ENCODE results near the gene ZNF839.
"Not testable (repeated sequence)": the region's sequence is repeated elsewhere in the genome, so short reads cannot be mapped to it uniquely, and the experiment has no call there.

ZNF839 gene

GRCh38 chr14:102346645-102347044 lies 27.1 kb downstream of the ZNF839 start:
- H3K4me3 Mint-ChIP-seq = no peak overlapping the region
- H3K27me3 Mint-ChIP-seq = no peaks in the 10 kb centered on the region
- H3K4me1 Mint-ChIP-seq = no peaks in the 10 kb centered on the region
- no peaks in the 10 kb centered on the region for H3K9me3 Mint-ChIP-seq
- DNase-seq (no peak), ATAC-seq (no peak)
- H3K27ac Mint-ChIP-seq = no peak overlapping the region

GRCh38 chr14:102348376-102348775 lies 28.8 kb downstream of the ZNF839 start:
- Mint-ChIP-seq H3K4me3 (no peak overlapping the region), H3K9me3 (no peaks in the 10 kb centered on the region), H3K27me3 (no peaks in the 10 kb centered on the region), H3K27ac (peak overlapping the region; percentile 16 to 35), H3K4me1 (peaks cover 6% of the 10 kb centered on the region)
- no peak for ATAC-seq
- no peak for DNase-seq

GRCh38 chr14:102351023-102351422 lies 31.5 kb downstream of the ZNF839 start:
- ATAC-seq (no peak), DNase-seq (no peak)
- Mint-ChIP-seq H3K27ac (no peak overlapping the region), H3K4me1 (peaks cover 8% of the 10 kb centered on the region), H3K4me3 (no peak overlapping the region), H3K27me3 (no peaks in the 10 kb centered on the region), H3K9me3 (no peaks in the 10 kb centered on the region)

- H3K9me3 Mint-ChIP-seq, H3K27me3 Mint-ChIP-seq, ATAC-seq, DNase-seq, H3K4me1 Mint-ChIP-seq, H3K27ac Mint-ChIP-seq, H3K4me3 Mint-ChIP-seq: not testable (repeated sequence)
Measured at GRCh38 chr14:102351593-102351992, 32.0 kb downstream of the ZNF839 start.

- Mint-ChIP-seq H3K9me3 (no peaks in the 10 kb centered on the region), H3K27ac (no peak overlapping the region), H3K4me1 (peaks cover 8% of the 10 kb centered on the region), H3K27me3 (no peaks in the 10 kb centered on the region), H3K4me3 (no peak overlapping the region)
- no peak for ATAC-seq
- no peak for DNase-seq
Measured at GRCh38 chr14:102352213-102352612, 32.7 kb downstream of the ZNF839 start.

GRCh38 chr14:102353126-102353619 lies 33.6 kb downstream of the ZNF839 start:
- Mint-ChIP-seq H3K4me1 (peaks cover 12% of the 10 kb centered on the region), H3K9me3 (no peaks in the 10 kb centered on the region), H3K27me3 (no peaks in the 10 kb centered on the region), H3K4me3 (no peak overlapping the region), H3K27ac (peak overlapping the region; percentile 40 to 54)
- DNase-seq (no peak), ATAC-seq (no peak)

GRCh38 chr14:102356280-102356679 lies 36.7 kb downstream of the ZNF839 start:
- Mint-ChIP-seq H3K9me3 (no peaks in the 10 kb centered on the region), H3K27me3 (no peaks in the 10 kb centered on the region), H3K27ac (no peak overlapping the region), H3K4me1 (peaks cover 29% of the 10 kb centered on the region), H3K4me3 (no peak overlapping the region)
- DNase-seq (no peak), ATAC-seq (no peak)

GRCh38 chr14:102359341-102359740 lies 39.8 kb downstream of the ZNF839 start:
- no peaks in the 10 kb centered on the region for H3K27me3 Mint-ChIP-seq
- H3K9me3 Mint-ChIP-seq = no peaks in the 10 kb centered on the region
- no peak for ATAC-seq

GRCh38 chr14:102360388-102360787 lies 40.8 kb downstream of the ZNF839 start:
- ATAC-seq = no peak

More at GRCh38 chr14:102359341-102359740, 39.8 kb downstream of the ZNF839 start:
- Mint-ChIP-seq H3K27ac (no peak overlapping the region), H3K4me3 (no peak overlapping the region), H3K4me1 (peaks cover 29% of the 10 kb centered on the region)
- no peak for DNase-seq

GRCh38 chr14:102362084-102362483 lies 42.5 kb downstream of the ZNF839 start:
- H3K4me3 Mint-ChIP-seq = peak overlapping the region; percentile 89 to 91
- ATAC-seq = peak; percentile 88
- H3K9me3 Mint-ChIP-seq = no peaks in the 10 kb centered on the region
- H3K4me1 Mint-ChIP-seq = peaks cover 34% of the 10 kb centered on the region
- no peaks in the 10 kb centered on the region for H3K27me3 Mint-ChIP-seq
- peak overlapping the region; percentile 94 to 96 for H3K27ac Mint-ChIP-seq
- DNase-seq = peak; percentile 38 to 69

More at GRCh38 chr14:102360388-102360787, 40.8 kb downstream of the ZNF839 start:
- peaks cover 29% of the 10 kb centered on the region for H3K4me1 Mint-ChIP-seq
- H3K4me3 Mint-ChIP-seq = no peak overlapping the region
- no peak for DNase-seq
- no peak overlapping the region for H3K27ac Mint-ChIP-seq
- no peaks in the 10 kb centered on the region for H3K9me3 Mint-ChIP-seq
- H3K27me3 Mint-ChIP-seq = no peaks in the 10 kb centered on the region

- ATAC-seq (peak; percentile 89), DNase-seq (peak; percentile 90 to 94)
- Mint-ChIP-seq H3K27me3 (no peaks in the 10 kb centered on the region), H3K4me1 (peaks cover 40% of the 10 kb centered on the region), H3K4me3 (peak within 1 kb of the TSS; percentile 89 to 91), H3K9me3 (no peaks in the 10 kb centered on the region), H3K27ac (peak within 1 kb of the TSS; percentile 94 to 96)
Measured at GRCh38 chr14:102362545-102363181, 43.1 kb downstream of the ZNF839 start, which contains the start of the genes CINP and TECPR2. Gene CINP (minus strand): TSS chr14:102362890. CDS start chr14:102362851, 39 bp downstream. Gene TECPR2 (plus strand): TSS chr14:102362941. CDS start chr14:102376722, 13,781 bp downstream.

GRCh38 chr14:102363182-102363943 lies 43.8 kb downstream of the ZNF839 start:
- peaks cover 42% of the 10 kb centered on the region for H3K4me1 Mint-ChIP-seq
- peak; percentile 42 for ATAC-seq
- H3K27ac Mint-ChIP-seq = peak overlapping the region; percentile 76 to 77
- DNase-seq = peak; percentile 40 to 44
- H3K4me3 Mint-ChIP-seq = no peak overlapping the region
- H3K27me3 Mint-ChIP-seq = no peaks in the 10 kb centered on the region
- H3K9me3 Mint-ChIP-seq = no peaks in the 10 kb centered on the region

GRCh38 chr14:102370305-102370809 lies 50.8 kb downstream of the ZNF839 start:
- H3K27ac Mint-ChIP-seq = peak overlapping the region in 1 of 2 donors; percentile 37
- H3K4me3 Mint-ChIP-seq = no peak overlapping the region
- no peaks in the 10 kb centered on the region for H3K9me3 Mint-ChIP-seq
- ATAC-seq (no peak), DNase-seq (no peak)
- no peaks in the 10 kb centered on the region for H3K27me3 Mint-ChIP-seq
- H3K4me1 Mint-ChIP-seq = peaks cover 53% of the 10 kb centered on the region

- DNase-seq = no peak
- H3K27me3 Mint-ChIP-seq = no peaks in the 10 kb centered on the region
- H3K4me3 Mint-ChIP-seq = no peak overlapping the region
- H3K4me1 Mint-ChIP-seq = peaks cover 60% of the 10 kb centered on the region
- no peaks in the 10 kb centered on the region for H3K9me3 Mint-ChIP-seq
- no peak for ATAC-seq
- no peak overlapping the region for H3K27ac Mint-ChIP-seq
Measured at GRCh38 chr14:102371361-102371760, 51.8 kb downstream of the ZNF839 start.

- DNase-seq (no peak), ATAC-seq (no peak)
- Mint-ChIP-seq H3K27ac (no peak overlapping the region), H3K27me3 (no peaks in the 10 kb centered on the region), H3K4me1 (peaks cover 48% of the 10 kb centered on the region), H3K4me3 (no peak overlapping the region), H3K9me3 (no peaks in the 10 kb centered on the region)
Measured at GRCh38 chr14:102373110-102373509, 53.6 kb downstream of the ZNF839 start.

GRCh38 chr14:102374264-102374663 lies 54.7 kb downstream of the ZNF839 start:
- H3K4me3 Mint-ChIP-seq = no peak overlapping the region

More at GRCh38 chr14:102374264-102374663, 54.7 kb downstream of the ZNF839 start:
- Mint-ChIP-seq H3K27me3 (no peaks in the 10 kb centered on the region), H3K4me1 (peaks cover 41% of the 10 kb centered on the region), H3K27ac (no peak overlapping the region), H3K9me3 (no peaks in the 10 kb centered on the region)
- ATAC-seq = no peak
- DNase-seq = no peak

Measured in stimulated activated naive CD8-positive, alpha-beta T cell treated with anti-CD3 and anti-CD28 coated beads, Interleukin-15, amount 100 ng/mL, for 72 hours (primary cell).